GM12878 (cell line): Measurements from ENCODE around the gene ASCC1. TPM values are rescaled to one million over a fixed set of nuclear protein-coding genes. Genes with fewer than 3 reads are reported as not detected.

Experiments used
- ATAC-seq: fragments of 200-7000 bp; cut with Tn5 transposase; 3 replicates; pipeline ENCODE4 v1.9.1; 2020; ENCODE audit warnings: mild to moderate bottlenecking, moderate library complexity
- BruUV-seq: library from RNA; stranded (reverse); fragments of 400-500 nt; replicated peaks from 2 replicates; lab custom pipeline; 2021; lab: Mats Ljungman, UMichigan
- CTCF ChIA-PET: fragments of 300-600 bp; sonication (Branson Sonifier 250); formaldehyde crosslinking; extraction: SDS; loops from one replicate; lab custom pipeline; 2021; ENCODE audit warnings: inconsistent platforms; lab: Yijun Ruan, JAX
- POLR2A ChIA-PET: fragments of 350-600 bp; formaldehyde crosslinking; extraction: SDS; loops from one replicate; lab custom pipeline; 2021; ENCODE audit warnings: inconsistent platforms; lab: Charles Lee
- RAD21 ChIA-PET: fragments of 300-600 bp; sonication (Branson Sonifier 250); formaldehyde crosslinking; loops from one replicate; lab custom pipeline; 2023; ENCODE audit warnings: antibody characterized with exemption; ENCODE audit not compliant: unreplicated experiment; lab: Charles Lee
- SMC1A ChIA-PET: fragments of 300-600 bp; sonication (Branson Sonifier 250); formaldehyde crosslinking; loops from one replicate; lab custom pipeline; 2023; ENCODE audit not compliant: unreplicated experiment, uncharacterized antibody; lab: Charles Lee
- DNase-seq: peaks from one replicate; pipeline ENCODE4 v3.0.0-alpha.2; 2011; ENCODE audit warnings: low read depth, low spot score
- FAIRE-seq: peaks from 3 replicates; lab custom pipeline; 2011; peaks lifted over from hg19 to GRCh38; lab: Jason Lieb, UNC
- H2AFZ ChIP-seq: 2 replicates; pipeline ENCODE4 v1.6.0; 2011; ENCODE audit warnings: low read depth, low read length, control low read depth; ENCODE audit not compliant: control insufficient read depth
- H3K27ac ChIP-seq: 2 replicates; pipeline ENCODE4 v1.5.1; 2011; ENCODE audit warnings: control low read depth; ENCODE audit not compliant: control insufficient read depth, insufficient read depth
- H3K27me3 ChIP-seq, 2 experiments: replicated peaks in 1 of 2; 2 replicates each; pipeline versions ENCODE4 v1.6.0 to v1.6.1; 2011; ENCODE audit warnings: low read length in 1 of 2; ENCODE audit not compliant: control insufficient read depth in 2 of 2, insufficient read depth in 2 of 2
- H3K36me3 ChIP-seq, 2 experiments: 2 replicates each; pipeline ENCODE4 v1.5.1; 2011; ENCODE audit warnings: low read length in 1 of 2; ENCODE audit not compliant: control insufficient read depth in 2 of 2, insufficient read depth in 2 of 2
- H3K4me1 ChIP-seq: 2 replicates; pipeline ENCODE4 v1.6.1; 2011; ENCODE audit warnings: mild to moderate bottlenecking, low read length, moderate library complexity, mixed read lengths; ENCODE audit not compliant: control insufficient read depth, insufficient read depth
- H3K4me2 ChIP-seq: 2 replicates; pipeline ENCODE4 v1.6.0; 2011; ENCODE audit warnings: control low read depth; ENCODE audit not compliant: control insufficient read depth, insufficient read depth
- H3K4me3 ChIP-seq: fragments of 200-600 bp; sonication (generic); 2 replicates; pipeline ENCODE4 v1.5.1; 2016
- H3K79me2 ChIP-seq: 2 replicates; pipeline ENCODE4 v1.6.0; 2011; ENCODE audit warnings: low read length; ENCODE audit not compliant: control insufficient read depth, insufficient read depth
- H3K9ac ChIP-seq: 2 replicates; pipeline ENCODE4 v1.8.0; 2011; ENCODE audit warnings: low read length, control low read depth, mixed read lengths; ENCODE audit not compliant: control insufficient read depth, insufficient read depth
- H3K9me3 ChIP-seq: replicated peaks from 3 replicates; pipeline ENCODE4 v1.5.1; 2011; ENCODE audit warnings: mild to moderate bottlenecking, low read length; ENCODE audit not compliant: control insufficient read depth, insufficient read depth
- H4K20me1 ChIP-seq: 2 replicates; pipeline ENCODE4 v1.6.0; 2011; ENCODE audit not compliant: control insufficient read depth, insufficient read depth
- ATF2 ChIP-seq: IDR thresholded peaks from 2 replicates; pipeline ENCODE4 v1.6.1; 2012; ENCODE audit warnings: low read length, inconsistent platforms
- CREB1 ChIP-seq: IDR thresholded peaks from 2 replicates; pipeline ENCODE4 v1.6.1; 2012; ENCODE audit warnings: low read depth, mild to moderate bottlenecking, inconsistent platforms
- KAT2A ChIP-seq: conservative IDR thresholded peaks from 2 replicates; pipeline ENCODE4 v1.6.1; 2011; ENCODE audit warnings: low read depth, low read length; ENCODE audit not compliant: control insufficient read depth
- SP1 ChIP-seq: IDR thresholded peaks from one replicate; pipeline ENCODE4 v1.6.1; 2011; ENCODE audit warnings: low read depth, low read length
- WRNIP1 ChIP-seq: IDR thresholded peaks from 2 replicates; pipeline ENCODE4 v1.6.1; 2011; ENCODE audit warnings: low read depth, low read length, improper control_type of control experiment, borderline replicate concordance
- ZNF384 ChIP-seq: IDR thresholded peaks from 2 replicates; pipeline ENCODE4 v1.6.1; 2012; ENCODE audit warnings: low read depth, mild to moderate bottlenecking, low read length, improper control_type of control experiment, borderline replicate concordance
- ZZZ3 ChIP-seq: IDR thresholded peaks from 2 replicates; pipeline ENCODE4 v1.6.1; 2011; ENCODE audit warnings: low read depth; ENCODE audit not compliant: control insufficient read depth, insufficient read length
- WGBS: methylation state at CpG from one replicate; pipeline ENCODE4 v1.1.6; 2016; ENCODE audit warnings: low lambda C conversion rate; ENCODE audit not compliant: insufficient replicate concordance, insufficient coverage; ENCODE audit errors: missing lambda C conversion rate; 5-methylcytosine and 5-hydroxymethylcytosine counted together
- in situ Hi-C: fragments of 300-500 bp; cut with MboI; formaldehyde crosslinking; loops from 9 replicates; pipeline ENCODE4 v1.14.3; 2018; ENCODE audit warnings: mixed read lengths
- intact Hi-C: fragments of 100-400 bp; cut with micrococcal nuclease; formaldehyde crosslinking; loops from one replicate; pipeline ENCODE4 v1.14.2; 2022; ENCODE audit not compliant: unreplicated experiment
- polyA plus RNA-seq, 11 experiments: library from polyadenylated mRNA; depleted of rRNA in 4 of 11; unstranded in 6 of 11; stranded (reverse) in 5 of 11; fragments of >200 nt; fragmentation: Nextera tagmentation in 4 of 11; fragmentation: Illumina TruSeq in 1 of 11; extraction: Ambion mirVana in 4 of 11; extraction: Trizol in 1 of 11; gene quantifications; 1 replicate in 1 of 11; 2 replicates in 10 of 11; pipeline versions ENCODE4 v1.2.1 to v1.2.3, GENCODE V29; 2011 to 2016; ENCODE audit warnings: inconsistent platforms in 2 of 11, missing spikeins in 2 of 11, low read depth in 1 of 11
- total RNA-seq, 4 experiments: library from RNA; depleted of rRNA in 3 of 4; stranded (reverse); fragments of >200 nt in 3 of 4; fragmentation: Illumina TruSeq in 1 of 4; extraction: Trizol in 1 of 4; gene quantifications; 2 replicates each; pipeline versions ENCODE4 v1.2.1 to v1.2.3, GENCODE V29; 2013 to 2021
- TF ChIP-seq, protein P1 (sequence below): fragments of 450-650 bp; IDR thresholded peaks from 2 replicates; pipeline ENCODE4 v1.6.1; 2017; ENCODE audit warnings: borderline replicate concordance
- TF ChIP-seq, protein P2 (sequence below): IDR thresholded peaks from 2 replicates; pipeline ENCODE4 v1.6.1; 2012; ENCODE audit warnings: improper control_type of control experiment, low read depth, low read length; ENCODE audit not compliant: insufficient replicate concordance
- TF ChIP-seq, protein P3 (sequence below): IDR thresholded peaks from 2 replicates; pipeline ENCODE4 v1.6.1; 2011; ENCODE audit warnings: low read depth, mild to moderate bottlenecking, low read length, moderate library complexity, borderline replicate concordance; ENCODE audit errors: extremely low read depth

ASCC1 gene
- total and polyA plus RNA-seq, 10 of the 15 experiments (the other 5 are each of a cell fraction or from before 2014, with no cell fraction given): 23.3 to 80.6 (median 42.8) TPM

- TF ChIP-seq, protein P1, sequence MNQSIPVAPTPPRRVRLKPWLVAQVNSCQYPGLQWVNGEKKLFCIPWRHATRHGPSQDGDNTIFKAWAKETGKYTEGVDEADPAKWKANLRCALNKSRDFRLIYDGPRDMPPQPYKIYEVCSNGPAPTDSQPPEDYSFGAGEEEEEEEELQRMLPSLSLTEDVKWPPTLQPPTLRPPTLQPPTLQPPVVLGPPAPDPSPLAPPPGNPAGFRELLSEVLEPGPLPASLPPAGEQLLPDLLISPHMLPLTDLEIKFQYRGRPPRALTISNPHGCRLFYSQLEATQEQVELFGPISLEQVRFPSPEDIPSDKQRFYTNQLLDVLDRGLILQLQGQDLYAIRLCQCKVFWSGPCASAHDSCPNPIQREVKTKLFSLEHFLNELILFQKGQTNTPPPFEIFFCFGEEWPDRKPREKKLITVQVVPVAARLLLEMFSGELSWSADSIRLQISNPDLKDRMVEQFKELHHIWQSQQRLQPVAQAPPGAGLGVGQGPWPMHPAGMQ: no peak
- TF ChIP-seq ZNF384: no peak
- no peak for TF ChIP-seq ZZZ3
- TF ChIP-seq CREB1: no peak
- TF ChIP-seq KAT2A: no peak
These were observed 150.5 kb downstream of the ASCC1 start (continued) for GRCh38 chr10:72065439-72066025.

DNA sequence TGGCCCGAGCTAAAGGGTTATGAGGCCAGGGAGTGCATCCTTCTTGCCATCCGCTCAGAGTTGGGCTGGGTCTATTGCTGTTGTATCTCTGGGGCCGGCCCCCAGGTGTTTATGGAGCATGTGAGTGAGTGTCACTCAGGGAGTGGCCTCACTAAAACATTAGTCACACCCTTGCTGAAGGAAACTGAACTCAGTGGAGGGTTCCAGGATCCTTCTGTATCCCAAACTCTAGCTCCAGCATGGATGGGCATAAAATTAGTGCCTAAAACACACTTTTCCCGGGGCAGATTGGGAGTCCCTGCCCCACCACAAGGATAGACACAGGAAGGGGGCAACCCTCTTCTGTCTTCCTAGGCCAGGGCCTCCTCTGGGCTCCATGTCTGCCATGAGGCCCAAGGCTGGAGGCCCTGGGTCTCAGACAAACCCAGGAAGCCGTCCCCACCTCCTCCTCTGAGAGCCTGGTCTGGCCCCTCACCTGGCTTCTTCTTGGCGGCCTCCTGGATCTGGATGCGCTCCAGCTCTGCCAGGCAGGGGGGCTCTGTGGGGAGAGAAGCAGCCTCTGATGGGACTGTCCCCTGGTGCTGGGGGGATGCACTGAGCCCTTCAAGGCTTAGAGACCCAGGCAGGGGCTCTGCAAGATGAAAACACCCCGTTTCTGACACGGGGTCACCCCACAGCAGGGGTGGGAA lies 152.2 kb downstream of the ASCC1 start:
- H3K36me3 ChIP-seq: no peaks in the 10 kb centered on the region
- H3K9ac ChIP-seq: no peak overlapping the region
- FAIRE-seq (no peak), ATAC-seq (no peak), DNase-seq (no peak)
- POLR2A ChIA-PET: no interaction called here
- no TSS peak for BruUV-seq
- no peaks in the 10 kb centered on the region for H3K79me2 ChIP-seq
- RAD21 ChIA-PET: interaction anchor here (6.1 kb wide), 1 partner anchor 15 kb away, joined by 64 read pairs; no protein-coding TSS in a partner anchor
- CTCF ChIA-PET: interaction anchor here (0.9 to 5.0 kb wide), 3 partner anchors 15 to 274 kb away, joined by 3 to 58 read pairs (median 4); no protein-coding TSS in a partner anchor
- in situ Hi-C loops: no loop called here
- no peak overlapping the region for H3K27ac ChIP-seq
- intact Hi-C loops: no loop called here
- H3K9me3 ChIP-seq: no peaks in the 10 kb centered on the region
- SMC1A ChIA-PET: interaction anchor here (3.2 to 7.2 kb wide), 2 partner anchors 14 kb away, joined by 16 to 72 read pairs; no protein-coding TSS in a partner anchor
- H3K4me1 ChIP-seq: peaks cover 9% of the 10 kb centered on the region
- 28% methylated on average over 9 of the region's 9 CpGs for WGBS
- H3K4me2 ChIP-seq: no peak overlapping the region
- no peaks in the 10 kb centered on the region for H4K20me1 ChIP-seq
- no peak overlapping the region for H2AFZ ChIP-seq
- no peaks in the 10 kb centered on the region for H3K27me3 ChIP-seq
- no peak overlapping the region for H3K4me3 ChIP-seq
- TF ChIP-seq WRNIP1 (no peak), ZZZ3 (no peak), CREB1 (no peak), SP1 (no peak), ATF2 (no peak)
- TF ChIP-seq, protein P2, sequence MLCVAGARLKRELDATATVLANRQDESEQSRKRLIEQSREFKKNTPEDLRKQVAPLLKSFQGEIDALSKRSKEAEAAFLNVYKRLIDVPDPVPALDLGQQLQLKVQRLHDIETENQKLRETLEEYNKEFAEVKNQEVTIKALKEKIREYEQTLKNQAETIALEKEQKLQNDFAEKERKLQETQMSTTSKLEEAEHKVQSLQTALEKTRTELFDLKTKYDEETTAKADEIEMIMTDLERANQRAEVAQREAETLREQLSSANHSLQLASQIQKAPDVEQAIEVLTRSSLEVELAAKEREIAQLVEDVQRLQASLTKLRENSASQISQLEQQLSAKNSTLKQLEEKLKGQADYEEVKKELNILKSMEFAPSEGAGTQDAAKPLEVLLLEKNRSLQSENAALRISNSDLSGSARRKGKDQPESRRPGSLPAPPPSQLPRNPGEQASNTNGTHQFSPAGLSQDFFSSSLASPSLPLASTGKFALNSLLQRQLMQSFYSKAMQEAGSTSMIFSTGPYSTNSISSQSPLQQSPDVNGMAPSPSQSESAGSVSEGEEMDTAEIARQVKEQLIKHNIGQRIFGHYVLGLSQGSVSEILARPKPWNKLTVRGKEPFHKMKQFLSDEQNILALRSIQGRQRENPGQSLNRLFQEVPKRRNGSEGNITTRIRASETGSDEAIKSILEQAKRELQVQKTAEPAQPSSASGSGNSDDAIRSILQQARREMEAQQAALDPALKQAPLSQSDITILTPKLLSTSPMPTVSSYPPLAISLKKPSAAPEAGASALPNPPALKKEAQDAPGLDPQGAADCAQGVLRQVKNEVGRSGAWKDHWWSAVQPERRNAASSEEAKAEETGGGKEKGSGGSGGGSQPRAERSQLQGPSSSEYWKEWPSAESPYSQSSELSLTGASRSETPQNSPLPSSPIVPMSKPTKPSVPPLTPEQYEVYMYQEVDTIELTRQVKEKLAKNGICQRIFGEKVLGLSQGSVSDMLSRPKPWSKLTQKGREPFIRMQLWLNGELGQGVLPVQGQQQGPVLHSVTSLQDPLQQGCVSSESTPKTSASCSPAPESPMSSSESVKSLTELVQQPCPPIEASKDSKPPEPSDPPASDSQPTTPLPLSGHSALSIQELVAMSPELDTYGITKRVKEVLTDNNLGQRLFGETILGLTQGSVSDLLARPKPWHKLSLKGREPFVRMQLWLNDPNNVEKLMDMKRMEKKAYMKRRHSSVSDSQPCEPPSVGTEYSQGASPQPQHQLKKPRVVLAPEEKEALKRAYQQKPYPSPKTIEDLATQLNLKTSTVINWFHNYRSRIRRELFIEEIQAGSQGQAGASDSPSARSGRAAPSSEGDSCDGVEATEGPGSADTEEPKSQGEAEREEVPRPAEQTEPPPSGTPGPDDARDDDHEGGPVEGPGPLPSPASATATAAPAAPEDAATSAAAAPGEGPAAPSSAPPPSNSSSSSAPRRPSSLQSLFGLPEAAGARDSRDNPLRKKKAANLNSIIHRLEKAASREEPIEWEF: no peak
- TF ChIP-seq, protein P3, sequence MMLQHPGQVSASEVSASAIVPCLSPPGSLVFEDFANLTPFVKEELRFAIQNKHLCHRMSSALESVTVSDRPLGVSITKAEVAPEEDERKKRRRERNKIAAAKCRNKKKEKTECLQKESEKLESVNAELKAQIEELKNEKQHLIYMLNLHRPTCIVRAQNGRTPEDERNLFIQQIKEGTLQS: no peak
